Spleen (tissue), 11 donors: ENCODE measurements around the gene ACTG1. TPM values are rescaled to one million over a fixed set of nuclear protein-coding genes. Genes with fewer than 3 reads are reported as not detected.

ENCODE experiments used
- DNase-seq: peaks from one replicate; pipeline ENCODE4 v3.0.0-alpha.2; 2020
- H3K27ac ChIP-seq, 8 donors: fragments of 200-600 bp; sonication (generic) in 7 of 8; 1 replicate in 4 of 8; 2 replicates in 4 of 8; pipeline versions ENCODE4 v1.5.0 to v1.8.0; 2016 to 2021; ENCODE audit warnings: inconsistent platforms in 4 of 8, mild to moderate bottlenecking in 4 of 8, moderate library complexity in 1 of 8
- H3K27me3 ChIP-seq, 7 donors: fragments of 200-600 bp; sonication (generic) in 6 of 7; replicated peaks in 1 of 7; 1 replicate in 4 of 7; 2 replicates in 3 of 7; pipeline versions ENCODE4 v1.5.0 to v1.8.0; 2016 to 2021; ENCODE audit warnings: inconsistent platforms in 3 of 7, mild to moderate bottlenecking in 1 of 7
- H3K36me3 ChIP-seq, 6 donors: fragments of 200-600 bp; sonication (generic) in 5 of 6; 1 replicate in 4 of 6; 2 replicates in 2 of 6; pipeline versions ENCODE4 v1.5.0 to v1.8.0; 2016 to 2021; ENCODE audit warnings: inconsistent platforms in 2 of 6
- H3K4me1 ChIP-seq, 6 donors: fragments of 200-600 bp; sonication (generic) in 5 of 6; 1 replicate in 3 of 6; 2 replicates in 3 of 6; pipeline versions ENCODE4 v1.5.0 to v1.8.0; 2016 to 2021; ENCODE audit warnings: inconsistent platforms in 3 of 6
- H3K4me3 ChIP-seq, 8 donors: fragments of 200-600 bp; sonication (generic) in 7 of 8; 1 replicate in 4 of 8; 2 replicates in 4 of 8; pipeline versions ENCODE4 v1.5.0 to v1.8.0; 2016 to 2021; ENCODE audit warnings: inconsistent platforms in 4 of 8, mild to moderate bottlenecking in 4 of 8, moderate library complexity in 2 of 8
- H3K9me3 ChIP-seq, 8 donors: fragments of 200-600 bp; sonication (generic) in 7 of 8; 1 replicate in 4 of 8; 2 replicates in 4 of 8; pipeline versions ENCODE4 v1.5.0 to v1.8.0; 2016 to 2021; ENCODE audit warnings: inconsistent platforms in 4 of 8
- CTCF ChIP-seq, 11 experiments: fragments of 200-600 bp in 7 of 11; fragments of 450-650 bp in 4 of 11; sonication (generic) in 4 of 11; IDR thresholded peaks in 8 of 11; conservative IDR thresholded peaks in 3 of 11; 1 replicate in 7 of 11; 2 replicates in 4 of 11; pipeline versions ENCODE4 v1.4.0 to v1.8.0; 2016 to 2021; ENCODE audit warnings: antibody characterized with exemption in 11 of 11, inconsistent platforms in 4 of 11, mild to moderate bottlenecking in 1 of 11
- POLR2A ChIP-seq, 3 donors: fragments of 450-650 bp; IDR thresholded peaks; one replicate each; pipeline ENCODE4 v1.5.1; 2017; ENCODE audit warnings: antibody characterized with exemption in 3 of 3, mild to moderate bottlenecking in 1 of 3
- POLR2AphosphoS5 ChIP-seq, 3 donors: sonication (generic); formaldehyde crosslinking; IDR thresholded peaks; one replicate each; pipeline ENCODE4 v1.5.1; 2017; ENCODE audit warnings: antibody characterized with exemption in 3 of 3
- WGBS, 5 donors: extraction: QIAGEN DNeasy Blood & Tissue Kit in 3 of 5; methylation state at CpG; one replicate each; pipeline versions ENCODE4 v1.1.5 to v1.1.7; 2013 to 2018; 5-methylcytosine and 5-hydroxymethylcytosine counted together
- intact Hi-C: fragments of 100-400 bp; cut with DNase I; formaldehyde crosslinking; loops from one replicate; pipeline ENCODE4 v1.15.0; 2023; ENCODE audit warnings: low total_unique reads
- polyA plus RNA-seq, 3 donors: library from polyadenylated mRNA; stranded (reverse); fragments of 200-250 nt; gene quantifications; one replicate each; pipeline ENCODE4 v1.2.1, GENCODE V29; 2013
- total RNA-seq, 7 donors: library from RNA; depleted of rRNA in 3 of 7; stranded (reverse); fragments of >200 nt in 3 of 7; fragmentation: NEBNext Ultra II Directional in 4 of 7; extraction: Animal tissue kit (Norgen Biotek cat#: 25700) in 4 of 7; gene quantifications; one replicate each; pipeline versions ENCODE4 v1.1.0 to v1.2.1, GENCODE V29; 2016 to 2021
- donor health status: healthy with polysubstance abuse.
- donor health status: DM: no; HTN: no; CAD: no; lungs with moderate emphysema.
- donor health status: DM: no; HTN: no; CAD: no.
- donor health status: Bipolar disorder and iron deficiency.
- donor health status: healthy.
- donor health status: DM: no; HTN: no; CAD: no.
- donor health status: DM: yes; HTN: yes; CAD: no.

The ACTG1 gene
- total and polyA plus RNA-seq, 10 donors: 1,119 to 6,270 (median 2,106) TPM

- peaks cover 0 to 11% (median 4%) of the 10 kb centered on the region in 6 donors for H3K4me1 ChIP-seq
- WGBS, 5 donors: 54 to 74% (median 71%) methylated on average over 8 of the region's 8 CpGs
- H3K27me3 ChIP-seq: no peaks in the 10 kb centered on the region
- no peak overlapping the region for H3K4me3 ChIP-seq
- DNase-seq: no peak
- TF ChIP-seq POLR2AphosphoS5 (IDR thresholded peaks at IDR 0.05) (no peak), CTCF (IDR thresholded peaks at IDR 0.05 in 8 of 11, conservative IDR thresholded peaks at IDR 0.05 in 3 of 11) (no peak), POLR2A (IDR thresholded peaks at IDR 0.05) (no peak)
- no peaks in the 10 kb centered on the region for H3K36me3 ChIP-seq
- peaks cover 0 to 3% (median 0%) of the 10 kb centered on the region in 8 donors for H3K9me3 ChIP-seq
- intact Hi-C loops: no loop called here
- H3K27ac ChIP-seq: no peak overlapping the region
Observed at GRCh38 chr17:81473019-81473418, 39.6 kb downstream of the ACTG1 start.

GRCh38 chr17:81471818-81472456 is 40.7 kb downstream of the ACTG1 start:
- Histone ChIP-seq H3K9me3 (peaks cover 0 to 3% (median 0%) of the 10 kb centered on the region in 8 donors), H3K36me3 (peaks cover 0 to 5% (median 0%) of the 10 kb centered on the region in 6 donors), H3K27ac (peak overlapping the region in 7 of 8 donors; percentile 0 to 55 (median 36)), H3K4me3 (peak overlapping the region in 3 of 8 donors; percentile 16 to 46 (median 25)), H3K27me3 (no peaks in the 10 kb centered on the region), H3K4me1 (peaks cover 0 to 20% (median 7%) of the 10 kb centered on the region in 6 donors)
- DNase-seq: no peak
- intact Hi-C loops: no loop called here
- TF ChIP-seq POLR2AphosphoS5 (IDR thresholded peaks at IDR 0.05) (peak in 2 of 3 donors; percentile 56 to 65), POLR2A (IDR thresholded peaks at IDR 0.05) (no peak), CTCF (IDR thresholded peaks at IDR 0.05 in 8 of 11, conservative IDR thresholded peaks at IDR 0.05 in 3 of 11) (peak in 7 of 11 experiments; percentile 3 to 46 (median 35))
- 76 to 91% (median 82%) methylated on average over 24 to 28 of the region's 28 CpGs for WGBS, 5 donors

GRCh38 chr17:81470944-81471817 is 41.4 kb downstream of the ACTG1 start:
- Histone ChIP-seq H3K9me3 (no peaks in the 10 kb centered on the region), H3K27me3 (no peaks in the 10 kb centered on the region), H3K4me3 (peak overlapping the region in 1 of 8 donors; percentile 46), H3K27ac (peak overlapping the region in 6 of 8 donors; percentile 0 to 51 (median 30)), H3K4me1 (peaks cover 0 to 28% (median 8%) of the 10 kb centered on the region in 6 donors), H3K36me3 (peaks cover 0 to 5% (median 0%) of the 10 kb centered on the region in 6 donors)
- TF ChIP-seq CTCF (IDR thresholded peaks at IDR 0.05 in 8 of 11, conservative IDR thresholded peaks at IDR 0.05 in 3 of 11) (no peak), POLR2AphosphoS5 (IDR thresholded peaks at IDR 0.05) (no peak), POLR2A (IDR thresholded peaks at IDR 0.05) (no peak)
- DNase-seq: no peak
- 71 to 79% (median 75%) methylated on average over 12 to 14 of the region's 14 CpGs for WGBS, 5 donors
- intact Hi-C loops: no loop called here
